SU-DHL-6 (cell line): ENCODE data around the gene PBX2.

Experiments used
- CTCF ChIP-seq: fragments of 200-600 bp; sonication (generic); IDR thresholded peaks from one replicate; pipeline ENCODE4 v1.5.1; 2017; ENCODE audit warnings: antibody characterized with exemption, mild to moderate bottlenecking, low read length, moderate library complexity; ENCODE audit not compliant: insufficient read depth, poor library complexity, severe bottlenecking
- EZH2phosphoT487 ChIP-seq: fragments of 200-600 bp; sonication (generic), shearing (Covaris generic); conservative IDR thresholded peaks from 2 replicates; pipeline ENCODE4 v1.6.1; 2018; ENCODE audit warnings: mild to moderate bottlenecking, antibody characterized with exemption, low read length, moderate library complexity, mixed read lengths

GRCh38 chr6:32208996-32209395, 19.0 kb upstream of the PBX2 start:
- no peak for TF ChIP-seq CTCF
- TF ChIP-seq EZH2phosphoT487, result no peak
